ENCODE measurements around the gene PAX5. TPM values are rescaled to one million over a fixed set of nuclear protein-coding genes. Genes with fewer than 3 reads are reported as not detected.

Gene PAX5
- total RNA-seq, 2 donors from 2014 or later, result 0.52 TPM; not detected in 1

DNA sequence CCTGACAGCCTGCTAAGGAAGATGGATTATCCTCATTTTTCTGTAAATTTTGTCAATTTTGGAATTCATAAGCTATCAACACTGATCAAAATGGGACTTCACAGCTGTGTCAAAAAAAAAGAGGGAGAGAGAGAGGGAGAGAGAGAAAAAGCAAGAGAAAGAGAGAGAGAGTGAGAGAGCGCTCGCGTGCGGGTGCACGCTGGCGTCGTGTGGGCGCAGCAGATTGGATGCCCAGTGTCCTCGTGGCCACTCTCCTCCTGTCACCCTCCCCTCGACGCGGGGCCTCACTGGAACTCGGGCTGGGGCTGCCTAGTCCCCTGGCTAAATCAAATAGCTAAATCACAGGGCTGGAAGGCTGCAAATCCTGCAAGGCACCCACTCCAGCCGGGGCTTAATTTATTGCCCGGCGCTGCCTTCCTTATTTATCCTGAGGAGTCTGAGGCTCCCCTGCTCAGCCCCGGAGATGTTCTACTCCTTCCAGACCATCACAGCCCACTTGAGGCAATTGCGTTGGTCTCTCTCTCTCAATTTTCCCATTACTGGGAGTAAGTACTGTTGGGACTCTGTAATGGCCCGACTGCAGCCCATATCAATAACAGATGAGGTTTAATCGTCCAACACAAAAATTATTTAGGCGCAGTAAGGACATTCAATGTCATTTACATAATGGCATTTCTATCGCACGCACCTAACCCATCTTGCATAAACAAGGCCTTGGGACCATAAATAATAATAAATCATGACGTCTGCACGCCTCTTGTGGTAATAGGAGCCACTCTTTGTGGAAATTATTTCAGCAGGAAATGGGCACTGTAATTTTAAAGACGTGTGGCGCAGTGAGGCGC is 94.2 kb downstream of the PAX5 start:
- WGBS, 2 donors, result 69 to 75% methylated on average over 28 of the region's 28 CpGs
- ATAC-seq (no peak), DNase-seq (no peak)
- intact Hi-C loops (cut with DNase I), result no loop called here
- H3K27me3 ChIP-seq, result no peaks in the 10 kb centered on the region
- no peak overlapping the region for H3K27ac ChIP-seq
- no peaks in the 10 kb centered on the region for H3K36me3 ChIP-seq (replicated peaks in 1 of 2; ENCODE audit: insufficient read depth in 1 of 2, low read depth in 2 of 2)
- H3K4me3 ChIP-seq, result no peak overlapping the region
- no peaks in the 10 kb centered on the region for H3K4me1 ChIP-seq
- H3K9me3 ChIP-seq, result no peaks in the 10 kb centered on the region
- no peak for TF ChIP-seq POLR2A (IDR thresholded peaks at IDR 0.05)
- TF ChIP-seq, protein P1, sequence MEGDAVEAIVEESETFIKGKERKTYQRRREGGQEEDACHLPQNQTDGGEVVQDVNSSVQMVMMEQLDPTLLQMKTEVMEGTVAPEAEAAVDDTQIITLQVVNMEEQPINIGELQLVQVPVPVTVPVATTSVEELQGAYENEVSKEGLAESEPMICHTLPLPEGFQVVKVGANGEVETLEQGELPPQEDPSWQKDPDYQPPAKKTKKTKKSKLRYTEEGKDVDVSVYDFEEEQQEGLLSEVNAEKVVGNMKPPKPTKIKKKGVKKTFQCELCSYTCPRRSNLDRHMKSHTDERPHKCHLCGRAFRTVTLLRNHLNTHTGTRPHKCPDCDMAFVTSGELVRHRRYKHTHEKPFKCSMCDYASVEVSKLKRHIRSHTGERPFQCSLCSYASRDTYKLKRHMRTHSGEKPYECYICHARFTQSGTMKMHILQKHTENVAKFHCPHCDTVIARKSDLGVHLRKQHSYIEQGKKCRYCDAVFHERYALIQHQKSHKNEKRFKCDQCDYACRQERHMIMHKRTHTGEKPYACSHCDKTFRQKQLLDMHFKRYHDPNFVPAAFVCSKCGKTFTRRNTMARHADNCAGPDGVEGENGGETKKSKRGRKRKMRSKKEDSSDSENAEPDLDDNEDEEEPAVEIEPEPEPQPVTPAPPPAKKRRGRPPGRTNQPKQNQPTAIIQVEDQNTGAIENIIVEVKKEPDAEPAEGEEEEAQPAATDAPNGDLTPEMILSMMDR (IDR thresholded peaks at IDR 0.05), result no peak

DNA sequence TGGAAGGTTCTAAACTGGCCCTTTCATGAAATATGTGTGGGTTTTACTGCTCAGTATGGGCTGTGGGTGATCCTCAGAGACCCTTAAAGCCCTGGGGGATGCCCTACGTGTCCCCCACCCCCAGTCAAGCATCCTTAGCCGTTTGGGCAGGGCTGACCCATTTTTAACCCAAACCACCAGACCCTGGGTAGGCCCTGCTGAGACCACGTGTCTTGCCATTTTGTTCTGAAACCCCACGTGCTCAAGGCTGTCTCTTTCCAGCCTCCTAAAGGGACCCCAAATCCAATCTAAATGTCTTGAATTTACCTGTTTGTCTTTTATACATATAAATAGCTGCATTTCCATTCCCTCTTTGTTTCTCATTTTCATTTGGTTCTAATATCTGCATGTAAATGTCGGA is 94.9 kb downstream of the PAX5 start:
- TF ChIP-seq, protein P1 (IDR thresholded peaks at IDR 0.05), result no peak
- TF ChIP-seq POLR2A (IDR thresholded peaks at IDR 0.05), result no peak
- no peak for DNase-seq
- ATAC-seq, result no peak
- H3K9me3 ChIP-seq, result no peaks in the 10 kb centered on the region
- H3K36me3 ChIP-seq (replicated peaks in 1 of 2; ENCODE audit: insufficient read depth in 1 of 2, low read depth in 2 of 2), result no peaks in the 10 kb centered on the region
- H3K27ac ChIP-seq, result no peak overlapping the region
- WGBS, 2 donors, result 68 to 69% methylated on average over 5 of the region's 5 CpGs
- no peaks in the 10 kb centered on the region for H3K4me1 ChIP-seq
- intact Hi-C loops (cut with DNase I), result no loop called here
- H3K27me3 ChIP-seq, result no peaks in the 10 kb centered on the region
- no peak overlapping the region for H3K4me3 ChIP-seq

DNA sequence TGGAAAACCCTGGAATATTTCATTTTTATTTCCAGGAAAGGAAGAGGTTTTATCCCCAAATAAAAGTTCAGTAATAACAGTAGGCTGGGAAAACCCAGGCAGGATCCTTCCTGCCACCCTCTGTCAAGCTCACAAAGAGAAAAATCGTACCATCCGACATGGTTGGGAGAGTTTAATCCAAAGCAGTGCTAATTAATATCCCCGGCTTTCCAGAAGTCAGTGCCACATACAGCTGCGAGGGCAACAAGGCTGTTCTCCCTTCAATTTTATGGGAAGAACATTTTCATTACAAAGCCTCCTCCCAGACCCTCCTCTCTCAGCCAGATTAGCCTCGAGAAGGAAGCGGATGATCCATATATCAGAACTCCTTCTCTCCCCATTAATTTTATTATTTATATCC is 95.5 kb downstream of the PAX5 start:
- ATAC-seq, result no peak
- WGBS, 2 donors, result 72 to 75% methylated on average over 6 of the region's 6 CpGs
- intact Hi-C loops (cut with DNase I), result no loop called here

DNA sequence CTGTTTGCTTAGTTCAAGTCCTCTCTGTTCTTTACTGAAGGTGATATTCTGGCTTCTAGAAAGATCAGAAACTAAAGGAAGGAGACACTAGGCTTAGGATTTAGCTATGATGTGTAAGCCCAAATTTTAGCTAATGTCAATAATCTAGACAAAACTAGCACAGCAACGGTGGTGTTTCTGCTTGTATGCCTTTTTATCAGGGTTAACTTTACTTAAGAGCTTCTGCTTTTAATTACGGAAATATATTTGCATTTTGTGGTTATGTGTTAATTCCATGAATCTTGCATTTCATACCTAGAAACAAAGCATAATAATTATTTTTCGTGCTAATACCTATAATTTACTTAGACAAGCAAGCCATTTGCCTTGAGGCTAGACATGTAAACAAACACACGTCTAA is 96.1 kb downstream of the PAX5 start:
- DNase-seq (no peak), ATAC-seq (no peak)
- Histone ChIP-seq H3K27me3 (no peaks in the 10 kb centered on the region), H3K27ac (no peak overlapping the region), H3K4me3 (no peak overlapping the region), H3K36me3 (replicated peaks in 1 of 2; ENCODE audit: insufficient read depth in 1 of 2, low read depth in 2 of 2) (no peaks in the 10 kb centered on the region), H3K4me1 (no peaks in the 10 kb centered on the region), H3K9me3 (no peaks in the 10 kb centered on the region)
- 61 to 70% methylated on average over 4 of the region's 4 CpGs for WGBS, 2 donors
- TF ChIP-seq, protein P1 (IDR thresholded peaks at IDR 0.05), result no peak
- no peak for TF ChIP-seq POLR2A (IDR thresholded peaks at IDR 0.05)
- intact Hi-C loops (cut with DNase I), result no loop called here

More for the DNA sequence above, 95.5 kb downstream of the PAX5 start:
- TF ChIP-seq, protein P1 (IDR thresholded peaks at IDR 0.05), result no peak
- no peak for TF ChIP-seq POLR2A (IDR thresholded peaks at IDR 0.05)
- Histone ChIP-seq H3K36me3 (replicated peaks in 1 of 2; ENCODE audit: insufficient read depth in 1 of 2, low read depth in 2 of 2) (no peaks in the 10 kb centered on the region), H3K9me3 (no peaks in the 10 kb centered on the region), H3K27ac (no peak overlapping the region), H3K4me3 (no peak overlapping the region), H3K27me3 (no peaks in the 10 kb centered on the region), H3K4me1 (no peaks in the 10 kb centered on the region)
- DNase-seq, result no peak

DNA sequence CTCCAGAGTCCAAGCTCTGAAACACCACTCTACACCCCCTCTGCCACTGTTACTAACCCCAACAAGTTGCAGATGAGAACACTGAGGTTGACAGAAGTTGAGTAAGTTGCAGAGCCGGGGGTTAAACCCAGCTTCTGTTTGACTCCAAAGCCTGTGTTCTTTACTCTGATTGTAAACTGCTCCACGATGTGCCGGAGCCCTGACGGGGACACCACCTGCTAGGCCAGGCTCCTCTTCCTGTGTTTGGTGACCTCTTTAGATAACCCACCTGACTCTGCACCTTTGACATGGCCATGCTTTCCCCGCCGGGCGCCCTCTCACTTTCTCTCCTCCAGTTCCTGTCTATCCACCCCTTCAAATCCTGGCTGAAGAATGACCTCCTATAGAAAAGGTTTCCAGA is 96.7 kb downstream of the PAX5 start:
- intact Hi-C loops (cut with DNase I), result no loop called here
- Histone ChIP-seq H3K27ac (no peak overlapping the region), H3K27me3 (no peaks in the 10 kb centered on the region), H3K4me1 (no peaks in the 10 kb centered on the region), H3K9me3 (no peaks in the 10 kb centered on the region), H3K36me3 (replicated peaks in 1 of 2; ENCODE audit: insufficient read depth in 1 of 2, low read depth in 2 of 2) (no peaks in the 10 kb centered on the region), H3K4me3 (no peak overlapping the region)
- ATAC-seq (no peak), DNase-seq (no peak)
- TF ChIP-seq POLR2A (IDR thresholded peaks at IDR 0.05), result no peak
- TF ChIP-seq, protein P1 (IDR thresholded peaks at IDR 0.05), result no peak
- WGBS, 2 donors, result 66 to 69% methylated on average over 7 of the region's 7 CpGs
